Panc1 (cell line): ENCODE results near the gene PCNX1. TPM values are rescaled to one million over a fixed set of nuclear protein-coding genes. Genes with fewer than 3 reads are reported as not detected.

ENCODE experiments used
- ATAC-seq: fragments of 200-7000 bp; cut with Tn5 transposase; 2 replicates; pipeline ENCODE4 v1.9.1; 2020; ENCODE audit warnings: mild to moderate bottlenecking, moderate library complexity
- BruUV-seq: library from RNA; stranded (reverse); fragments of 400-500 nt; replicated peaks from 2 replicates; lab custom pipeline; 2021; lab: Mats Ljungman, UMichigan
- CTCF ChIA-PET: fragments of 300-600 bp; sonication (Branson Sonifier 250); formaldehyde crosslinking; loops from one replicate; lab custom pipeline; 2022; ENCODE audit warnings: antibody characterized with exemption; lab: Charles Lee
- POLR2A ChIA-PET: fragments of 300-600 bp; sonication (Branson Sonifier 250); formaldehyde crosslinking; loops from one replicate; lab custom pipeline; 2022; ENCODE audit warnings: antibody characterized with exemption; lab: Charles Lee
- DNase-seq: peaks from one replicate; pipeline ENCODE4 v3.0.0-alpha.2; 2010; ENCODE audit warnings: low read depth, low spot score
- H3K27ac ChIP-seq: 2 replicates; pipeline ENCODE4 v1.5.1; 2011; ENCODE audit warnings: mild to moderate bottlenecking, low read length, inconsistent platforms
- H3K27me3 ChIP-seq: fragments of 200-500 bp; sonication (Bioruptor generic); 2 replicates; pipeline ENCODE4 v1.6.0; 2014; ENCODE audit warnings: low read length, inconsistent platforms; ENCODE audit not compliant: control insufficient read depth, insufficient read depth
- H3K36me3 ChIP-seq: fragments of 200-500 bp; sonication (Bioruptor generic); 2 replicates; pipeline ENCODE4 v1.5.1; 2014; ENCODE audit warnings: inconsistent platforms, mild to moderate bottlenecking, low read length, moderate library complexity; ENCODE audit not compliant: control insufficient read depth, insufficient read depth
- H3K4me1 ChIP-seq: 2 replicates; pipeline ENCODE4 v1.5.1; 2011; ENCODE audit warnings: inconsistent platforms, mild to moderate bottlenecking, low read length, moderate library complexity; ENCODE audit not compliant: control insufficient read depth, insufficient read depth
- H3K4me3 ChIP-seq, 2 experiments: 2 replicates each; pipeline ENCODE4 v1.5.1; 2011 to 2012; ENCODE audit warnings: low read depth in 2 of 2, low read length in 2 of 2, mild to moderate bottlenecking in 2 of 2, inconsistent platforms in 1 of 2, moderate library complexity in 1 of 2
- H3K9me3 ChIP-seq: fragments of 200-500 bp; sonication (Bioruptor generic); 2 replicates; pipeline ENCODE4 v1.5.1; 2014; ENCODE audit warnings: low read depth, mild to moderate bottlenecking, inconsistent platforms, low read length, moderate library complexity; ENCODE audit not compliant: control insufficient read depth, insufficient read depth
- CTCF ChIP-seq: fragments of 450-650 bp; IDR thresholded peaks from 2 replicates; pipeline ENCODE4 v1.5.1; 2017; ENCODE audit warnings: mild to moderate bottlenecking
- POLR2AphosphoS5 ChIP-seq: IDR thresholded peaks from 2 replicates; pipeline ENCODE4 v1.6.1; 2012; ENCODE audit warnings: mild to moderate bottlenecking, low read depth, low read length, moderate library complexity
- REST ChIP-seq, 2 experiments: IDR thresholded peaks; 2 replicates each; pipeline ENCODE4 v1.6.1; 2011 to 2012; ENCODE audit warnings: low read depth in 2 of 2, control low read depth in 1 of 2, low read length in 1 of 2, mild to moderate bottlenecking in 1 of 2, moderate library complexity in 1 of 2; ENCODE audit not compliant: insufficient read depth in 1 of 2
- SIN3A ChIP-seq: IDR thresholded peaks from 2 replicates; pipeline ENCODE4 v1.6.1; 2012; ENCODE audit warnings: low read depth, mild to moderate bottlenecking, low read length, moderate library complexity, borderline replicate concordance; ENCODE audit not compliant: insufficient read depth
- TCF7L2 ChIP-seq: IDR thresholded peaks from 2 replicates; pipeline ENCODE4 v1.6.1; 2011; ENCODE audit warnings: mild to moderate bottlenecking, low read depth, low read length, inconsistent platforms
- in situ Hi-C: cut with HindIII; loops from 2 replicates; pipeline ENCODE4 v1.10.0; 2016; ENCODE audit warnings: low sequenced_read_pairs, low pct_unique_long_range_greater_than_20kb
- intact Hi-C: fragments of 100-400 bp; cut with micrococcal nuclease; formaldehyde crosslinking; loops from one replicate; pipeline ENCODE4 v1.10.0; 2022; ENCODE audit not compliant: unreplicated experiment
- total RNA-seq: library from RNA; stranded (reverse); gene quantifications from one replicate; pipeline ENCODE4 v1.2.1, GENCODE V29; 2021; ENCODE audit not compliant: unreplicated experiment

PCNX1 gene
- total RNA-seq, 1 experiment from 2014 or later: 30.5 TPM

- in situ Hi-C loops: no loop called here
- Histone ChIP-seq H3K27me3 (no peaks in the 10 kb centered on the region), H3K27ac (no peak overlapping the region), H3K4me3 (no peak overlapping the region), H3K36me3 (no peaks in the 10 kb centered on the region), H3K9me3 (no peaks in the 10 kb centered on the region), H3K4me1 (no peaks in the 10 kb centered on the region)
- ATAC-seq (no peak), DNase-seq (no peak)
- TF ChIP-seq REST (IDR thresholded peaks at IDR 0.05; ENCODE audit: insufficient read depth in 1 of 2, low read depth in 2 of 2, low read length in 1 of 2): no peak
- no peak for TF ChIP-seq TCF7L2
- no peak for TF ChIP-seq POLR2AphosphoS5
- intact Hi-C loops: loop anchor here (2.0 to 10.0 kb wide), 2 partner anchors 175 to 613 kb away; no protein-coding TSS in a partner anchor
- no TSS peak for BruUV-seq
- ChIA-PET POLR2A (no interaction called here), CTCF (no interaction called here)
Observed at GRCh38 chr14:71140157-71140556, 232.9 kb downstream of the PCNX1 start.

- ChIA-PET POLR2A (no interaction called here), CTCF (no interaction called here)
- Histone ChIP-seq H3K27ac (no peak overlapping the region), H3K4me3 (no peak overlapping the region), H3K9me3 (no peaks in the 10 kb centered on the region), H3K36me3 (no peaks in the 10 kb centered on the region), H3K4me1 (no peaks in the 10 kb centered on the region), H3K27me3 (no peaks in the 10 kb centered on the region)
- intact Hi-C loops: loop anchor here (2.0 to 10.0 kb wide), 2 partner anchors 173 to 611 kb away; no protein-coding TSS in a partner anchor
- ATAC-seq (no peak), DNase-seq (no peak)
- TF ChIP-seq TCF7L2: no peak
- no peak for TF ChIP-seq REST (IDR thresholded peaks at IDR 0.05; ENCODE audit: insufficient read depth in 1 of 2, low read depth in 2 of 2, low read length in 1 of 2)
- TF ChIP-seq SIN3A: no peak
- no peak for TF ChIP-seq CTCF
- no peak for TF ChIP-seq POLR2AphosphoS5
- BruUV-seq: no TSS peak
- in situ Hi-C loops: no loop called here
Observed at GRCh38 chr14:71141701-71142374, 234.6 kb downstream of the PCNX1 start.
